Astrocyte of the cerebellum (primary cell): Measurements from ENCODE around the gene UBE2M.
"Not testable (repeated sequence)": the region's sequence is repeated elsewhere in the genome, so short reads cannot be mapped to it uniquely, and the experiment has no call there.

Experiments
- DNase-seq: peaks from one replicate; pipeline ENCODE4 v3.0.0-alpha.2; 2011; ENCODE audit warnings: low read depth
- H3K4me3 ChIP-seq: 2 replicates; pipeline ENCODE4 v1.5.1; 2011; ENCODE audit warnings: mild to moderate bottlenecking, low read depth, low read length, moderate library complexity
- in situ Hi-C: cut with HindIII; loops from 2 replicates; pipeline ENCODE4 v1.10.0; 2017; ENCODE audit warnings: low sequenced_read_pairs
- TF ChIP-seq, protein P1 (sequence below): IDR thresholded peaks from 2 replicates; pipeline ENCODE4 v1.5.1; 2012; ENCODE audit warnings: low read length, low read depth, moderate library complexity, mild to moderate bottlenecking; ENCODE audit errors: missing control alignments

UBE2M gene

GRCh38 chr19:58513694-58514563, 44.5 kb downstream of the UBE2M start:
- peak; percentile 52 for DNase-seq
- peak overlapping the region; percentile 28 for H3K4me3 ChIP-seq
- in situ Hi-C loops, result no loop called here
- TF ChIP-seq, protein P1, sequence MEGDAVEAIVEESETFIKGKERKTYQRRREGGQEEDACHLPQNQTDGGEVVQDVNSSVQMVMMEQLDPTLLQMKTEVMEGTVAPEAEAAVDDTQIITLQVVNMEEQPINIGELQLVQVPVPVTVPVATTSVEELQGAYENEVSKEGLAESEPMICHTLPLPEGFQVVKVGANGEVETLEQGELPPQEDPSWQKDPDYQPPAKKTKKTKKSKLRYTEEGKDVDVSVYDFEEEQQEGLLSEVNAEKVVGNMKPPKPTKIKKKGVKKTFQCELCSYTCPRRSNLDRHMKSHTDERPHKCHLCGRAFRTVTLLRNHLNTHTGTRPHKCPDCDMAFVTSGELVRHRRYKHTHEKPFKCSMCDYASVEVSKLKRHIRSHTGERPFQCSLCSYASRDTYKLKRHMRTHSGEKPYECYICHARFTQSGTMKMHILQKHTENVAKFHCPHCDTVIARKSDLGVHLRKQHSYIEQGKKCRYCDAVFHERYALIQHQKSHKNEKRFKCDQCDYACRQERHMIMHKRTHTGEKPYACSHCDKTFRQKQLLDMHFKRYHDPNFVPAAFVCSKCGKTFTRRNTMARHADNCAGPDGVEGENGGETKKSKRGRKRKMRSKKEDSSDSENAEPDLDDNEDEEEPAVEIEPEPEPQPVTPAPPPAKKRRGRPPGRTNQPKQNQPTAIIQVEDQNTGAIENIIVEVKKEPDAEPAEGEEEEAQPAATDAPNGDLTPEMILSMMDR, result peak; percentile 79

DNA sequence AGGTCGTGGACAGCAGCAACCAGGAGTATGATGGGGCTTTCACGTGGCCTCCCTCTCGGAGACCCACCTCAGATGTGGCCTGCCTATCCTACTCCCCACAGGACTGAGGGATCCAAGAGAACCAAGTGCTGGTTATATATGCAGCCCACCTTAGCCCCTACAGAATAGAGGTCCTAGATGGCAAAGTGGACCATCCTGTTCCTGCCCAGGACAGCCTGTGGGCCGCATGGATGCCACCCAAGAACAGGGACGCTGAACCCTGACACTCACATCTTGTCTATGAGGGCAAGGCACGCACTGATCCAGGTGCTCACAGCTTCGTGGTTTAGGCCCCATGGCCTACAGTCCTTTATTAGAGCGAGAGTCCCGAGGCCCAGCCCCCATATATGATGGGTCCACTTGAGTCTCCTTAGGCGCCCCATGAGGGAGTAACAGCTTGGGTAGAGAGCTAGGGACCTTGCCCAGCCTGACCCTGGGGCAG, 45.2 kb downstream of the UBE2M start:
- in situ Hi-C loops, result no loop called here
- DNase-seq, result no peak
- no peak overlapping the region for H3K4me3 ChIP-seq
- TF ChIP-seq, protein P1, result no peak

DNA sequence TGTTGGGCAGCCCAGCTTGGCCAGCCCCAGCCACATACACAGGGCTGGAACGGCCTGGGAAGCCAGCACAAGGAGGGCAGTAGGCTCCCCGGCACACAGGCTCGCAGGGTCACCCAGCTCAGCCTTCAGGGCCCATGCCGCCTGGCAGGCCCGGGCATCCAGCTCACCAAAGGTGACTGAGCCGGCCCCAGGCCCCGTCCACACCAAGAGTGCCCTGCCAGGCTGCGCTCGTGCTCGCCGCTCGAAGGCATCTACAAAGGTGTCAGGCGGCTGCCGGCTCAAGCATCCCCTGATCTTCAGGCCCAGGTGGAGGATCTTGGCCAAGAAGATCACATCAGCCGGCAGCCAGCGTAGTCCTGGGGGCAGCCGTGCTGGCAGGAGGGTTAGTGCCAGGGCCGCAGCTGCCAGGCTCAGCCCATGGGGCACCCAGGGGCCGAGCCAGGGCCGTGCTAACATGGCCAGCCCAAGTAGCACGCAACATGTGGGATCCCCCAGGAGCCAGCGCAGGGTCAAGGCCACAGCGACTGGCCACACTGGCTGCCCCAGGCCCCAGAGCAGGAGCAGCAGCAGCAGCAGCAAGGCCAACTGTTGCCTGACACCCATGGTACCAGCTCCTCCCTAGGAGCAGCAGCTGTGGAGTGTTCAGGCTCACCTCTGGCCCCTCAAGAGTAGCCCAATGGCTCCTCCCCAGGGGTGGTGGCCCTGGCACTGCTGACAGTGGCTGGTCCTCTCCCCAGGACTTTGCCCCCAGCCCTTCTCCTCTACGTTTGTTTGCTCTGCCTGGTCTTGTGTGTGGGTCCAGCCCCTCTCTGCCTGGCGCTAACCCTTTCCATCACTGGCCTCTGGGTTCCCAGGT, 46.8 kb downstream of the UBE2M start, which contains the start of gene SLC27A5:
Gene SLC27A5, minus strand, starts transcription at position 640 of the 856 bp plus-strand sequence. Its CDS starts 37 bp downstream, at position 603.
- H3K4me3 ChIP-seq, result no peak within 1 kb of the TSS
- TF ChIP-seq, protein P1, result no peak
- in situ Hi-C loops, result no loop called here
- no peak for DNase-seq

DNA sequence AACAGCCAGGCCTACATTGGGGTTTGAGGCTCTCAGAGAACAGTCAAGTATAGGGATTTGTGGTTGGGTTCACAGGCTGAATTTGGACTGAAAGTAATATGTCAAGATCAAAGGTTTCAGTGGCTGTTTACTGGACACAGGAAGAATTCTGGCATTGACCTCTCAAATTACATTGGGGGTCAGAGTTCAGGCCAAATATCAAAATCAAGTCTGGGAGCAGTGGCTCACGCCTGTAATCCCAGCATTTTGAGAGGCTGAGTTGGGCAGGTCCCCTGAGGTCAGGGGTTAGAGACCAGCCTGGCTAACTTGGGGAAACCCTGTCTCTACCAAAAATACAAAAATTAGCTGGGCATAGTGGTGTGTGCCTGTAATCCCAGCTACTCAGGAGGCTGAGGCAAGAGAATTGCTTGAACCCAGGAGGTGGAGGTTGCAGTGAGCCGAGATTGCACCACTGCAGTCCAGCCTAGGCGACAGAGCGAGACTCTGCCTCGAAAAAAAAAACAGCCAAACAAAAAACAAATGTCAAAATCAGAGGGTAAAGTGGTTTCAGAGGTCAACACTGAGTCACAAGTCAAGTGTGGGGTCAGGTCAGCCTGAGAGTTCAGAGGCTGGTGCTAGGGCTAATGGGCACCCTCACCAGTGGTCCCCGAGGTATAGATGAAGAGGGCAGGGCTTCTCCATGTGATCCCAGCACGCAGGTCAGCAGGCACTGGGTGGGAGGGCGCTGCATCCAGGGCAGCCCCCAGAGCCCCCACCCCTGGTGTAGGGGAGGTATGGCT, 48.1 kb downstream of the UBE2M start:
- in situ Hi-C loops, result no loop called here
- H3K4me3 ChIP-seq, result no peak overlapping the region
- DNase-seq, result no peak
- TF ChIP-seq, protein P1, result no peak

- TF ChIP-seq, protein P1, result no peak
- no peak overlapping the region for H3K4me3 ChIP-seq
- in situ Hi-C loops, result no loop called here
- DNase-seq, result no peak
Observed at GRCh38 chr19:58509731-58510083, 48.7 kb downstream of the UBE2M start.

DNA sequence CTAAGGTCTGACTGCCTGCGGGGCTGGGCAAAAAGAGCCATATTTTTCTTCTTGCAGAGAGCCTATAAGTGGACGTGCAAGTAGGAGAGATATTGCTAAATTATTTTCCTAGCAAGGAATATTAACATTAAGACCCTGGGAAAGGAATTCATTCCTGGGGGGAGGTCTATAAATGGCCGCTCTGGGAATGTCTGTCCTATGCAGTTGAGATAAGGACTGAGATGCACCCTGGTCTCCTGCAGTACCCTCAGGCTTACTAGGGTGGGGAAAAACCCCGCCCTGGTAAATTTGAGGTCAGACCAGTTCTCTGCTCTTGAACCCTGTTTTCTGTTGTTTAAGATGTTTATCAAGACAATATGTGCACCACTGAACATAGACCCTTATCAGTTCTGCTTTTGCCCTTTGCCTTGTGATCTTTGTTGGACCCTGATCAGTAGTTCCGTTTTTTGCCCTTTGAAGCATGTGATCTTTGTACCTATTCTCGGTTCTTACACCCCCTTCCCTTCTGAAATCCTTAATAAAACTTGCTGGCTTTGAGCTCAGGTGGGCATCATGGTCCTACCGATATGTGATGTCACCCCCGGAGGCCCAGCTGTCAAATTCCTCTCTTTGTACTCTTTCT, 50.7 kb downstream of the UBE2M start:
- in situ Hi-C loops, DNase-seq, H3K4me3 ChIP-seq: not testable (repeated sequence)
